Stimulated activated CD8-positive, alpha-beta memory T cell treated with anti-CD3 and anti-CD28 coated beads, Interleukin-7, amount 100 ng/mL, for 48 hours (primary cell): ENCODE measurements around the gene CDH22.
A peak's percentile ranks its signal among the peaks of the same experiment; 100 is the strongest.

Experiments
- DNase-seq, 2 donors: peaks; one replicate each; pipeline ENCODE4 v3.0.0-alpha.2; 2020; ENCODE audit warnings: low read depth in 1 of 2; ENCODE audit errors: extremely low read depth in 1 of 2

CDH22 gene

GRCh38 chr20:46154796-46155195 is 153.5 kb downstream of the CDH22 start:
- no peak for DNase-seq

- no peak for DNase-seq
Observed at GRCh38 chr20:46154305-46154704, 154.0 kb downstream of the CDH22 start.

- DNase-seq, result no peak
Observed at GRCh38 chr20:46152824-46153586, 155.3 kb downstream of the CDH22 start.

- no peak for DNase-seq
Observed at GRCh38 chr20:46151936-46152335, 156.4 kb downstream of the CDH22 start.

GRCh38 chr20:46150943-46151342 is 157.4 kb downstream of the CDH22 start:
- DNase-seq, result no peak

GRCh38 chr20:46148313-46149208 is 159.7 kb downstream of the CDH22 start:
- DNase-seq, result no peak

- DNase-seq, result no peak
Observed at GRCh38 chr20:46145713-46146112, 162.6 kb downstream of the CDH22 start.

- no peak for DNase-seq
Observed at GRCh38 chr20:46144432-46145025, 163.8 kb downstream of the CDH22 start.

GRCh38 chr20:46142124-46142523 is 166.2 kb downstream of the CDH22 start:
- no peak for DNase-seq

- no peak for DNase-seq
Observed at GRCh38 chr20:46139908-46140482, 168.3 kb downstream of the CDH22 start.

GRCh38 chr20:46139266-46139889 is 168.9 kb downstream of the CDH22 start:
- DNase-seq, result no peak

GRCh38 chr20:46137816-46138215 is 170.5 kb downstream of the CDH22 start:
- DNase-seq, result no peak

GRCh38 chr20:46135856-46136633 is 172.3 kb downstream of the CDH22 start:
- DNase-seq, result no peak

- no peak for DNase-seq
Observed at GRCh38 chr20:46134716-46135115, 173.6 kb downstream of the CDH22 start.

- DNase-seq, result no peak
Observed at GRCh38 chr20:46133886-46134654, 174.2 kb downstream of the CDH22 start.

GRCh38 chr20:46132705-46133120 is 175.6 kb downstream of the CDH22 start:
- peak; percentile 45 to 51 for DNase-seq

GRCh38 chr20:46131396-46131795 is 176.9 kb downstream of the CDH22 start:
- DNase-seq, result no peak

GRCh38 chr20:46130534-46130933 is 177.8 kb downstream of the CDH22 start:
- DNase-seq, result no peak

- no peak for DNase-seq
Observed at GRCh38 chr20:46129955-46130481, 178.3 kb downstream of the CDH22 start.
